ENCODE measurements around the gene CTCF. TPM values are rescaled to one million over a fixed set of nuclear protein-coding genes. Genes with fewer than 3 reads are reported as not detected.
"Not testable (repeated sequence)": the region's sequence is repeated elsewhere in the genome, so short reads cannot be mapped to it uniquely, and the experiment has no call there.

Gene CTCF
- polyA plus RNA-seq (2011; rRNA removed) (21.0 and 24.4 TPM in 2 replicates), polyA minus RNA-seq (2011; rRNA and poly(A)+ RNA removed) (24.5 and 27.5 TPM in 2 replicates)

GRCh38 chr16:67562526-67562917, at the start of gene CTCF:
CTCF (plus strand) TSS chr16:67562526; CDS start chr16:67610833, 48,307 bp downstream.
- ChIA-PET POLR2A (interaction anchor here (0.8 to 3.2 kb wide), 14 partner anchors 9 to 315 kb away, joined by 3 to 21 read pairs (median 4); partner anchors contain the start of genes ACD, FHOD1, PARD6A and RIPOR1), CTCF (interaction anchor here (0.7 to 3.0 kb wide), 16 partner anchors 10 to 312 kb away, joined by 3 to 32 read pairs (median 4); partner anchors contain the start of genes ACD, C16orf86, CARMIL2 and ENKD1)
- no peak for DNase-seq (ENCODE audit: low read depth, low spot score)
- Histone ChIP-seq H3K9me3 (ENCODE audit: control insufficient read depth, insufficient read depth, low read length) (no peaks in the 10 kb centered on the region; the same call in 1 of the 2 replicates), H3K27me3 (ENCODE audit: control insufficient read depth, insufficient read depth, low read length) (no peaks in the 10 kb centered on the region), H3K27ac (ENCODE audit: low read depth, low read length) (peak within 1 kb of the TSS; percentile 91), H3K4me3 (ENCODE audit: low read depth, low read length) (peak within 1 kb of the TSS; percentile 83)
- peak; percentile 55 for TF ChIP-seq CTCF (IDR thresholded peaks at IDR 0.05; ENCODE audit: low read depth, low read length)

GRCh38 chr16:67513892-67514291, 48.4 kb upstream of the CTCF start:
- not testable (repeated sequence) for DNase-seq (ENCODE audit: low read depth, low spot score); H3K9me3 ChIP-seq (ENCODE audit: control insufficient read depth, insufficient read depth, low read length); H3K27ac ChIP-seq (ENCODE audit: low read depth, low read length); H3K27me3 ChIP-seq (ENCODE audit: control insufficient read depth, insufficient read depth, low read length); H3K4me3 ChIP-seq (ENCODE audit: low read depth, low read length)
- CTCF ChIA-PET = interaction anchor here (0.6 to 4.7 kb wide), 24 partner anchors 9 to 721 kb away, joined by 3 to 91 read pairs (median 4); partner anchors contain the start of genes ACD and ATP6V0D1
- POLR2A ChIA-PET = interaction anchor here (0.6 to 0.8 kb wide), 4 partner anchors 23 to 334 kb away, joined by 3 to 7 read pairs (median 3); partner anchors contain the start of gene ATP6V0D1

GRCh38 chr16:67514382-67514828, 47.9 kb upstream of the CTCF start:
- Histone ChIP-seq H3K27me3 (ENCODE audit: control insufficient read depth, insufficient read depth, low read length) (no peaks in the 10 kb centered on the region), H3K9me3 (ENCODE audit: control insufficient read depth, insufficient read depth, low read length) (no peaks in the 10 kb centered on the region), H3K4me3 (ENCODE audit: low read depth, low read length) (no peak overlapping the region), H3K27ac (ENCODE audit: low read depth, low read length) (no peak overlapping the region)
- peak; percentile 75 for TF ChIP-seq CTCF (IDR thresholded peaks at IDR 0.05; ENCODE audit: low read depth, low read length)
- DNase-seq (ENCODE audit: low read depth, low spot score) = peak; percentile 65
- CTCF ChIA-PET = interaction anchor here (0.5 to 4.7 kb wide), 25 partner anchors 10 to 720 kb away, joined by 3 to 91 read pairs (median 4); partner anchors contain the start of genes ACD and ATP6V0D1
- POLR2A ChIA-PET = interaction anchor here (0.6 to 0.8 kb wide), 4 partner anchors 24 to 335 kb away, joined by 3 to 7 read pairs (median 3); partner anchors contain the start of gene ATP6V0D1

GRCh38 chr16:67516296-67517154, 45.8 kb upstream of the CTCF start:
- DNase-seq (ENCODE audit: low read depth, low spot score) = no peak
- POLR2A ChIA-PET = no interaction called here
- H3K27ac ChIP-seq (ENCODE audit: low read depth, low read length) = peak overlapping the region; percentile 61
- no peak for TF ChIP-seq CTCF (IDR thresholded peaks at IDR 0.05; ENCODE audit: low read depth, low read length)
- no peak overlapping the region for H3K4me3 ChIP-seq (ENCODE audit: low read depth, low read length)
- no peaks in the 10 kb centered on the region for H3K27me3 ChIP-seq (ENCODE audit: control insufficient read depth, insufficient read depth, low read length)
- no peaks in the 10 kb centered on the region for H3K9me3 ChIP-seq (ENCODE audit: control insufficient read depth, insufficient read depth, low read length)
- CTCF ChIA-PET = interaction anchor here (0.6 to 4.7 kb wide), 7 partner anchors 20 to 156 kb away, joined by 3 to 54 read pairs (median 4); partner anchors contain the start of gene ATP6V0D1

- CTCF ChIA-PET = interaction anchor here (0.6 to 4.7 kb wide), 6 partner anchors 20 to 151 kb away, joined by 3 to 54 read pairs (median 4); partner anchors contain the start of gene ATP6V0D1
- no peaks in the 10 kb centered on the region for H3K27me3 ChIP-seq (ENCODE audit: control insufficient read depth, insufficient read depth, low read length)
- no peak for DNase-seq (ENCODE audit: low read depth, low spot score)
These were observed 45.2 kb upstream of the CTCF start for GRCh38 chr16:67517155-67517445.

More at GRCh38 chr16:67517155-67517445, 45.2 kb upstream of the CTCF start:
- POLR2A ChIA-PET = no interaction called here
- TF ChIP-seq CTCF (IDR thresholded peaks at IDR 0.05; ENCODE audit: low read depth, low read length) = no peak
- Histone ChIP-seq H3K4me3 (ENCODE audit: low read depth, low read length) (no peak overlapping the region), H3K27ac (ENCODE audit: low read depth, low read length) (peak overlapping the region; percentile 21), H3K9me3 (ENCODE audit: control insufficient read depth, insufficient read depth, low read length) (no peaks in the 10 kb centered on the region)
